Loucy (cell line): ENCODE results near the gene ATOSA.

Source experiments
- CTCF ChIP-seq: fragments of 200-600 bp; sonication (generic); conservative IDR thresholded peaks from 2 replicates; pipeline ENCODE4 v1.5.1; 2014; ENCODE audit warnings: mild to moderate bottlenecking, antibody characterized with exemption, low read length
- EZH2phosphoT487 ChIP-seq: fragments of 200-600 bp; IDR thresholded peaks from 2 replicates; pipeline ENCODE4 v1.6.1; 2018; ENCODE audit warnings: antibody characterized with exemption, mild to moderate bottlenecking, moderate library complexity, borderline replicate concordance

- TF ChIP-seq CTCF = no peak
- no peak for TF ChIP-seq EZH2phosphoT487
Observed at GRCh38 chr15:52718551-52718950, 39.4 kb upstream of the ATOSA start.
